ENCODE measurements around the gene ABAT.
A peak's percentile ranks its signal among the peaks of the same experiment; 100 is the strongest.
"Not testable (repeated sequence)": the region's sequence is repeated elsewhere in the genome, so short reads cannot be mapped to it uniquely, and the experiment has no call there.

The ABAT gene

GRCh38 chr16:8801701-8802100, 127.3 kb downstream of the ABAT start:
- Mint-ChIP-seq H3K4me1 (peaks cover 30% of the 10 kb centered on the region), H3K9me3 (no peaks in the 10 kb centered on the region), H3K36me3 (ENCODE audit: low read depth) (peaks cover 53% of the 10 kb centered on the region), H3K27me3 (peaks cover 2% of the 10 kb centered on the region), H3K27ac (no peak overlapping the region), H3K4me3 (no peak overlapping the region)
- DNase-seq (no peak), ATAC-seq (no peak)

GRCh38 chr16:8803733-8804132, 129.3 kb downstream of the ABAT start:
- H3K9me3 Mint-ChIP-seq, DNase-seq, H3K4me3 Mint-ChIP-seq, H3K27ac Mint-ChIP-seq, ATAC-seq, H3K27me3 Mint-ChIP-seq: not testable (repeated sequence)
- Mint-ChIP-seq H3K36me3 (ENCODE audit: low read depth) (peaks cover 63% of the 10 kb centered on the region), H3K4me1 (peaks cover 18% of the 10 kb centered on the region)

GRCh38 chr16:8804313-8804712, 129.9 kb downstream of the ABAT start:
- Mint-ChIP-seq H3K27ac (no peak overlapping the region), H3K4me1 (peaks cover 14% of the 10 kb centered on the region), H3K9me3 (no peaks in the 10 kb centered on the region), H3K27me3 (no peaks in the 10 kb centered on the region), H3K4me3 (no peak overlapping the region), H3K36me3 (ENCODE audit: low read depth) (peaks cover 64% of the 10 kb centered on the region)
- ATAC-seq: no peak
- DNase-seq: no peak

- no peak for DNase-seq
- Mint-ChIP-seq H3K9me3 (no peaks in the 10 kb centered on the region), H3K4me3 (no peak overlapping the region), H3K27ac (no peak overlapping the region), H3K4me1 (peaks cover 2% of the 10 kb centered on the region), H3K36me3 (ENCODE audit: low read depth) (peaks cover 73% of the 10 kb centered on the region), H3K27me3 (no peaks in the 10 kb centered on the region)
- no peak for ATAC-seq
Observed at GRCh38 chr16:8806272-8806983, 132.0 kb downstream of the ABAT start.

GRCh38 chr16:8807189-8807588, 132.8 kb downstream of the ABAT start:
- DNase-seq (no peak), ATAC-seq (no peak)
- peaks cover 74% of the 10 kb centered on the region for H3K36me3 Mint-ChIP-seq (ENCODE audit: low read depth)
- no peak overlapping the region for H3K27ac Mint-ChIP-seq
- no peaks in the 10 kb centered on the region for H3K27me3 Mint-ChIP-seq
- no peak overlapping the region for H3K4me3 Mint-ChIP-seq
- H3K9me3 Mint-ChIP-seq: no peaks in the 10 kb centered on the region
- peaks cover 2% of the 10 kb centered on the region for H3K4me1 Mint-ChIP-seq

GRCh38 chr16:8808009-8808408, 133.6 kb downstream of the ABAT start:
- peaks cover 75% of the 10 kb centered on the region for H3K36me3 Mint-ChIP-seq (ENCODE audit: low read depth)
- H3K4me3 Mint-ChIP-seq: no peak overlapping the region
- peaks cover 4% of the 10 kb centered on the region for H3K4me1 Mint-ChIP-seq
- DNase-seq: no peak
- H3K27me3 Mint-ChIP-seq: no peaks in the 10 kb centered on the region
- no peaks in the 10 kb centered on the region for H3K9me3 Mint-ChIP-seq
- no peak for ATAC-seq
- H3K27ac Mint-ChIP-seq: no peak overlapping the region

GRCh38 chr16:8808613-8809353, 134.4 kb downstream of the ABAT start:
- no peak overlapping the region for H3K4me3 Mint-ChIP-seq
- peaks cover 76% of the 10 kb centered on the region for H3K36me3 Mint-ChIP-seq (ENCODE audit: low read depth)
- peaks cover 9% of the 10 kb centered on the region for H3K4me1 Mint-ChIP-seq
- H3K9me3 Mint-ChIP-seq: no peaks in the 10 kb centered on the region
- ATAC-seq: no peak
- DNase-seq: no peak
- no peaks in the 10 kb centered on the region for H3K27me3 Mint-ChIP-seq
- no peak overlapping the region for H3K27ac Mint-ChIP-seq

GRCh38 chr16:8812162-8812843, 137.9 kb downstream of the ABAT start:
- Mint-ChIP-seq H3K4me3 (no peak overlapping the region), H3K9me3 (no peaks in the 10 kb centered on the region), H3K27me3 (no peaks in the 10 kb centered on the region), H3K36me3 (ENCODE audit: low read depth) (peaks cover 78% of the 10 kb centered on the region), H3K4me1 (peaks cover 28% of the 10 kb centered on the region), H3K27ac (no peak overlapping the region)
- no peak for DNase-seq
- ATAC-seq: no peak

- no peak for DNase-seq
- H3K36me3 Mint-ChIP-seq (ENCODE audit: low read depth): peaks cover 70% of the 10 kb centered on the region
- no peak overlapping the region for H3K4me3 Mint-ChIP-seq
- H3K27me3 Mint-ChIP-seq: no peaks in the 10 kb centered on the region
- peak overlapping the region; percentile 68 for H3K27ac Mint-ChIP-seq
- no peaks in the 10 kb centered on the region for H3K9me3 Mint-ChIP-seq
- peaks cover 32% of the 10 kb centered on the region for H3K4me1 Mint-ChIP-seq
- ATAC-seq: peak; percentile 74
Observed at GRCh38 chr16:8814095-8814806, 139.8 kb downstream of the ABAT start.

GRCh38 chr16:8816967-8817655, 142.7 kb downstream of the ABAT start:
- Mint-ChIP-seq H3K4me3 (no peak overlapping the region), H3K4me1 (peaks cover 33% of the 10 kb centered on the region), H3K9me3 (no peaks in the 10 kb centered on the region), H3K27ac (peak overlapping the region; percentile 20), H3K27me3 (no peaks in the 10 kb centered on the region), H3K36me3 (ENCODE audit: low read depth) (peaks cover 70% of the 10 kb centered on the region)
- DNase-seq: no peak
- ATAC-seq: no peak

GRCh38 chr16:8818504-8819270, 144.3 kb downstream of the ABAT start:
- Mint-ChIP-seq H3K36me3 (ENCODE audit: low read depth) (peaks cover 67% of the 10 kb centered on the region), H3K27ac (no peak overlapping the region), H3K9me3 (no peaks in the 10 kb centered on the region), H3K27me3 (no peaks in the 10 kb centered on the region), H3K4me3 (no peak overlapping the region), H3K4me1 (peaks cover 29% of the 10 kb centered on the region)
- ATAC-seq (no peak), DNase-seq (no peak)

GRCh38 chr16:8819411-8820034, 145.1 kb downstream of the ABAT start:
- no peak overlapping the region for H3K4me3 Mint-ChIP-seq

GRCh38 chr16:8822403-8822802, 148.0 kb downstream of the ABAT start:
- Mint-ChIP-seq H3K36me3 (ENCODE audit: low read depth) (peaks cover 63% of the 10 kb centered on the region), H3K4me1 (peaks cover 7% of the 10 kb centered on the region), H3K27me3 (no peaks in the 10 kb centered on the region), H3K9me3 (no peaks in the 10 kb centered on the region), H3K27ac (no peak overlapping the region), H3K4me3 (no peak overlapping the region)
- ATAC-seq (no peak), DNase-seq (no peak)

More at GRCh38 chr16:8819411-8820034, 145.1 kb downstream of the ABAT start:
- Mint-ChIP-seq H3K27ac (no peak overlapping the region), H3K9me3 (no peaks in the 10 kb centered on the region), H3K4me1 (peaks cover 20% of the 10 kb centered on the region), H3K36me3 (ENCODE audit: low read depth) (peaks cover 71% of the 10 kb centered on the region), H3K27me3 (no peaks in the 10 kb centered on the region)
- DNase-seq (no peak), ATAC-seq (no peak)

Data from activated naive CD8-positive, alpha-beta T cell treated with anti-CD3 and anti-CD28 coated beads, Interleukin-2, amount 50 U/mL, for 24 hours (primary cell).